ENCODE results near the gene CYP4A22. TPM values are rescaled to one million over a fixed set of nuclear protein-coding genes. Genes with fewer than 3 reads are reported as not detected.
"Not testable (repeated sequence)": the region's sequence is repeated elsewhere in the genome, so short reads cannot be mapped to it uniquely, and the experiment has no call there.

Gene CYP4A22
- polyA plus RNA-seq, 3 donors, result not detected

DNA sequence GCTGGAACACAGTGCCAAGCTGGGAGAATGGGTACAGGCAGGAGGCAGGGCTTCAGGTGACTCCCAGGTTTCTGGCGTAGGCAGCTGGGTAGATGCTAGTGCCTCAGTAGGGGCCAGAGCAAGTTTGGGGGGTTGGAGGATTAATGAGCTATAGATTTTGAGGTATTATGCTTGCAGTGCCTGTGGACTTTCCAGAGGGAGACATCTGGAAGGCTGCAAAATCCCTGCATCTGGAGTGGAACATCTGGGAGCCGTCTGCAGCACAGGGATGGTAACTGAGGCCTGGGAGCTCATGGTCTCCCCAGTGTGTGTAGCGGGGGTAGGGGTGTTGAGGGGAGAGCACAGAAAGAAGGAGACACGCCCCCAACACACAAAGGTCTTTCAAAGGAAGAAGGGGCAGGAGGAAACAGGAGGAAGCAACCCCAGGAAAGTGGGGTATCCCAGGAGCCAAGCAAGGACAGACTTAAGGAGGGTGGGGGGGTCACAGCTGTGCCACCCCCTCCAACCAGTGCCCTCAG lies 54.8 kb downstream of the CYP4A22 start:
- no peaks in the 10 kb centered on the region for H3K27me3 ChIP-seq (ENCODE audit: control insufficient read depth in 2 of 2, insufficient read depth in 2 of 2, low read length in 2 of 2)
- no peak overlapping the region for H3K9ac ChIP-seq (ENCODE audit: insufficient read depth, low read length, poor library complexity, severe bottlenecking)
- Mint-ChIP-seq H3K4me3 (no peak overlapping the region), H3K36me3 (no peaks in the 10 kb centered on the region), H3K27me3 (ENCODE audit: low read depth in 3 of 3) (peaks cover 0 to 9% (median 9%) of the 10 kb centered on the region in 3 donors), H3K4me1 (peaks cover 6% of the 10 kb centered on the region), H3K9me3 (peaks cover 0 to 2% (median 0%) of the 10 kb centered on the region in 7 donors), H3K27ac (no peak overlapping the region)
- intact Hi-C loops (cut with micrococcal nuclease), result loop anchor here (2.0 to 5.0 kb wide), 3 partner anchors 70 to 515 kb away; no protein-coding TSS in a partner anchor
- peak overlapping the region; percentile 13 for H2AFZ ChIP-seq (ENCODE audit: insufficient read depth, low read depth, low read length, poor library complexity, severe bottlenecking)
- no peaks in the 10 kb centered on the region for H3K36me3 ChIP-seq (replicated peaks in 1 of 2; ENCODE audit: control insufficient read depth in 1 of 2, insufficient read depth in 2 of 2, low read length in 2 of 2)
- H3K4me3 ChIP-seq (replicated peaks in 1 of 3; ENCODE audit: low read depth in 2 of 3, low read length in 3 of 3), result no peak overlapping the region
- no peak for DNase-seq
- TF ChIP-seq, protein P1, sequence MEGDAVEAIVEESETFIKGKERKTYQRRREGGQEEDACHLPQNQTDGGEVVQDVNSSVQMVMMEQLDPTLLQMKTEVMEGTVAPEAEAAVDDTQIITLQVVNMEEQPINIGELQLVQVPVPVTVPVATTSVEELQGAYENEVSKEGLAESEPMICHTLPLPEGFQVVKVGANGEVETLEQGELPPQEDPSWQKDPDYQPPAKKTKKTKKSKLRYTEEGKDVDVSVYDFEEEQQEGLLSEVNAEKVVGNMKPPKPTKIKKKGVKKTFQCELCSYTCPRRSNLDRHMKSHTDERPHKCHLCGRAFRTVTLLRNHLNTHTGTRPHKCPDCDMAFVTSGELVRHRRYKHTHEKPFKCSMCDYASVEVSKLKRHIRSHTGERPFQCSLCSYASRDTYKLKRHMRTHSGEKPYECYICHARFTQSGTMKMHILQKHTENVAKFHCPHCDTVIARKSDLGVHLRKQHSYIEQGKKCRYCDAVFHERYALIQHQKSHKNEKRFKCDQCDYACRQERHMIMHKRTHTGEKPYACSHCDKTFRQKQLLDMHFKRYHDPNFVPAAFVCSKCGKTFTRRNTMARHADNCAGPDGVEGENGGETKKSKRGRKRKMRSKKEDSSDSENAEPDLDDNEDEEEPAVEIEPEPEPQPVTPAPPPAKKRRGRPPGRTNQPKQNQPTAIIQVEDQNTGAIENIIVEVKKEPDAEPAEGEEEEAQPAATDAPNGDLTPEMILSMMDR (IDR thresholded peaks at IDR 0.05), result no peak
- H3K27ac ChIP-seq (ENCODE audit: low read depth in 1 of 2, low read length in 2 of 2), result no peak overlapping the region
- no peak overlapping the region for H3K4me2 ChIP-seq (replicated peaks; ENCODE audit: extremely low read depth, low read length, poor library complexity, severe bottlenecking)
- WGBS (ENCODE audit: insufficient coverage), result 91% methylated on average over 1 of the region's 4 CpGs
- H3K4me1 ChIP-seq (ENCODE audit: control insufficient read depth in 1 of 2, insufficient read depth in 2 of 2, low read length in 2 of 2), result no peaks in the 10 kb centered on the region
- no peaks in the 10 kb centered on the region for H3K9me3 ChIP-seq (replicated peaks in 1 of 2; ENCODE audit: control insufficient read depth in 1 of 2, insufficient read depth in 1 of 2, low read length in 2 of 2)
- no peaks in the 10 kb centered on the region for H3K79me2 ChIP-seq (ENCODE audit: insufficient read depth, low read length)
- no peaks in the 10 kb centered on the region for H4K20me1 ChIP-seq (ENCODE audit: insufficient read depth, low read length)

DNA sequence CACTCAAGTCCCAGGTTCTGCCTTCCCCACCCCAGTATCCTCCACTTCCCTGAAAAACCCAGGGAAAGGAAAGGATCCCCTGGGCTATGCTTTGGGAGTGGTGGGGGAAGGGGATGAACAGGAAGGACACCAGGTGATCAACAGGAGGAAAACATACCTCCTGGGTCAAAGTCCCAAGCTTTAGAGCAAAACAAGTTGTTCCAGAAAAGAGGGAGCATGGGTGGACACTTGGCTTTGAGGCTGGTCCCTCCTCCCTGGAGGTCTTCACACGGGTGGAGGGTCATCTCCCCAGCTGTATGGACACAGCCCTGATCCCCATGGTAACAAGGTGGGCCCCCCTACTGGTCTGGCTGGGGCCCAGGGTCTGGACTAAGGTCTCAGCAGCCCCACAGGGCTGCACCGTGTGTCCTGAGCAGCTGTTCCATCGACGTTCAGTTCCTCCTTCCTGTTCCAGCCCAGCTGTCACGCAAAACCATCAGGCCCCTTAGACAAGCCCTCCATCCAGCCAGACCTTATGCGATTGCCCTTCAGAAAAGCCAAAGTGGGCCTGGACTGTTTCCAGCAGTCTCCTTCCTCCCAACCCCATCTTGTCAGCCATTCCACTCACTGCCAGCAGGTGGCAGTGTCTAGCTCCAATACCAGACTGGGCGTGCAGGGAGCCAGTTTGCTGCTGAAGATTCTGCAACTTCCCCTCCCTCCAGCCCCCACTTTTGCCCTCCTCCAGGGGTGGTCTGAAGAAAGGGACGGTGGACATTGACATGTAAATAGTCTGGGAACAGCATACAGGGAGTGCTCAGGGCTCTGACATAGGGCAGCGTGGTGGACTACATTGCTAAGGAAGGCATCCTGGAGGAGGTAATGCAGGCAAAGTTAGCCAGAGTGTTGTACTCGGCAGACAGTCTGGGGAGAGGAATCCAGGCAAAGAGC lies 55.5 kb downstream of the CYP4A22 start:
- Histone ChIP-seq H3K27me3 (ENCODE audit: control insufficient read depth in 2 of 2, insufficient read depth in 2 of 2, low read length in 2 of 2) (no peaks in the 10 kb centered on the region), H3K4me1 (ENCODE audit: control insufficient read depth in 1 of 2, insufficient read depth in 2 of 2, low read length in 2 of 2) (no peaks in the 10 kb centered on the region), H3K27ac (ENCODE audit: low read depth in 1 of 2, low read length in 2 of 2) (no peak overlapping the region), H3K4me2 (replicated peaks; ENCODE audit: extremely low read depth, low read length, poor library complexity, severe bottlenecking) (no peak overlapping the region), H3K9me3 (replicated peaks in 1 of 2; ENCODE audit: control insufficient read depth in 1 of 2, insufficient read depth in 1 of 2, low read length in 2 of 2) (no peaks in the 10 kb centered on the region), H3K36me3 (replicated peaks in 1 of 2; ENCODE audit: control insufficient read depth in 1 of 2, insufficient read depth in 2 of 2, low read length in 2 of 2) (no peaks in the 10 kb centered on the region), H2AFZ (ENCODE audit: insufficient read depth, low read depth, low read length, poor library complexity, severe bottlenecking) (peak overlapping the region; percentile 13), H3K79me2 (ENCODE audit: insufficient read depth, low read length) (no peaks in the 10 kb centered on the region), H4K20me1 (ENCODE audit: insufficient read depth, low read length) (no peaks in the 10 kb centered on the region), H3K9ac (ENCODE audit: insufficient read depth, low read length, poor library complexity, severe bottlenecking) (no peak overlapping the region), H3K4me3 (replicated peaks in 1 of 3; ENCODE audit: low read depth in 2 of 3, low read length in 3 of 3) (no peak overlapping the region)
- WGBS (ENCODE audit: insufficient coverage), result 15% methylated on average over 7 of the region's 10 CpGs
- no peak overlapping the region for H3K4me3 Mint-ChIP-seq
- TF ChIP-seq, protein P1 (IDR thresholded peaks at IDR 0.05), result peak; percentile 91
- peak overlapping the region in 1 of 7 donors; percentile 70 for H3K27ac Mint-ChIP-seq
- intact Hi-C loops (cut with micrococcal nuclease), result loop anchor here (2.0 to 5.0 kb wide), 3 partner anchors 70 to 515 kb away; no protein-coding TSS in a partner anchor
- DNase-seq, result peak; percentile 50 to 60 (median 53)
- no peaks in the 10 kb centered on the region for H3K36me3 Mint-ChIP-seq
- peaks cover 0 to under 1% (median 0%) of the 10 kb centered on the region in 7 donors for H3K9me3 Mint-ChIP-seq
- peaks cover 0 to 9% (median 9%) of the 10 kb centered on the region in 3 donors for H3K27me3 Mint-ChIP-seq (ENCODE audit: low read depth in 3 of 3)
- H3K4me1 Mint-ChIP-seq, result peaks cover 6% of the 10 kb centered on the region

DNA sequence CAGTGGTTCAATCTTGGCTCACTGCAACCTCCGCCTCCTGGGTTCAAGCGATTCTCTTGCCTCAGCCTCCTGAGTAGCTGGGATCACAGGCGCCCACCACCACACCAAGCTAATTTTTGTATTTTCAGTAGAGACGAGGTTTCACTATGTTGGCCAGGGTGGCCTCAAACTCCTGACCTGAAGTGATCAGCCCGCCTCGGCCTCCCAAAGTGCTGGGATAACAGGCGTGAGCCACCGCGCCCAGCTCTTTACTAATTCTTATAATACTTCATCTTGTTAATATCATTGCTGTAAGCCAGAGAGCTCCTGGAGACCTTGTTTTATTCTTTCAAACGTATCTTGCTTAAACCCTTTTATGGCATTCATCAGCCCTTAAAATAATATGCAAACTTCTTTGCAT lies 56.3 kb downstream of the CYP4A22 start:
- H3K4me1 ChIP-seq (ENCODE audit: control insufficient read depth in 1 of 2, insufficient read depth in 2 of 2, low read length in 2 of 2); H3K27me3 ChIP-seq (ENCODE audit: control insufficient read depth in 2 of 2, insufficient read depth in 2 of 2, low read length in 2 of 2); H4K20me1 ChIP-seq (ENCODE audit: insufficient read depth, low read length); H3K36me3 Mint-ChIP-seq; H3K27me3 Mint-ChIP-seq (ENCODE audit: low read depth in 3 of 3); H3K9ac ChIP-seq (ENCODE audit: insufficient read depth, low read length, poor library complexity, severe bottlenecking); H3K4me2 ChIP-seq (replicated peaks; ENCODE audit: extremely low read depth, low read length, poor library complexity, severe bottlenecking); H3K4me3 ChIP-seq (replicated peaks in 1 of 3; ENCODE audit: low read depth in 2 of 3, low read length in 3 of 3); H3K27ac Mint-ChIP-seq; H3K9me3 ChIP-seq (replicated peaks in 1 of 2; ENCODE audit: control insufficient read depth in 1 of 2, insufficient read depth in 1 of 2, low read length in 2 of 2); H3K27ac ChIP-seq (ENCODE audit: low read depth in 1 of 2, low read length in 2 of 2); DNase-seq; H3K79me2 ChIP-seq (ENCODE audit: insufficient read depth, low read length); H3K36me3 ChIP-seq (replicated peaks in 1 of 2; ENCODE audit: control insufficient read depth in 1 of 2, insufficient read depth in 2 of 2, low read length in 2 of 2); H3K4me1 Mint-ChIP-seq; H3K4me3 Mint-ChIP-seq; H2AFZ ChIP-seq (ENCODE audit: insufficient read depth, low read depth, low read length, poor library complexity, severe bottlenecking); H3K9me3 Mint-ChIP-seq: not testable (repeated sequence)
- intact Hi-C loops (cut with micrococcal nuclease), result loop anchor here (2.0 to 5.0 kb wide), 3 partner anchors 69 to 514 kb away; no protein-coding TSS in a partner anchor
- 98% methylated on average over 8 of the region's 10 CpGs for WGBS (ENCODE audit: insufficient coverage)

Data from CD14-positive monocyte (primary cell).